Hepatocyte (in vitro differentiated cells): ENCODE data around the gene PIBF1.

Experiments
- EZH2 ChIP-seq: fragments of 200-600 bp; sonication (generic); IDR thresholded peaks from 2 replicates; pipeline ENCODE4 v1.6.1; 2016; ENCODE audit warnings: antibody characterized with exemption, mild to moderate bottlenecking, borderline replicate concordance
- TF ChIP-seq, protein P1 (sequence below): fragments of 200-600 bp; sonication (generic); IDR thresholded peaks from 2 replicates; pipeline ENCODE4 v1.5.1; 2016; ENCODE audit warnings: antibody characterized with exemption, mild to moderate bottlenecking; ENCODE audit not compliant: poor library complexity

DNA sequence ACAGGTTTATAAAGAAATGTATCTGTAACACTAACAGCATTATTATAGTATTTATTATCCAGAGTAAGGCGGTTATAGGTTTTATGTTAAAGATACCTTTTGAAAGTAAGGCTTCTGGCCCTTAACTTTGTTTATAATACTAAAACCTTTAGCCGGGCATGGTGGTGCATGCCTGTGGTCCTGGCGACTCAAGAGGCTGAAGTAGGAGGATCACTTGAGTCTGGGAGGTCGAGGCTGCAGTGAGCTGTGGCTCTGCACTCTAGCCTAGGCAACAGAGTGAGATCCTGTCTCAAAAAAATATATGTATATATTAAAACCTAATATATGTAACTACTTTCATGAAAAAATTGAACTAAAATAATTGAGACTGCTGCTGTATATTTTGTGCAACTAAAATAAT, 178.2 kb downstream of the PIBF1 start:
- TF ChIP-seq, protein P1, sequence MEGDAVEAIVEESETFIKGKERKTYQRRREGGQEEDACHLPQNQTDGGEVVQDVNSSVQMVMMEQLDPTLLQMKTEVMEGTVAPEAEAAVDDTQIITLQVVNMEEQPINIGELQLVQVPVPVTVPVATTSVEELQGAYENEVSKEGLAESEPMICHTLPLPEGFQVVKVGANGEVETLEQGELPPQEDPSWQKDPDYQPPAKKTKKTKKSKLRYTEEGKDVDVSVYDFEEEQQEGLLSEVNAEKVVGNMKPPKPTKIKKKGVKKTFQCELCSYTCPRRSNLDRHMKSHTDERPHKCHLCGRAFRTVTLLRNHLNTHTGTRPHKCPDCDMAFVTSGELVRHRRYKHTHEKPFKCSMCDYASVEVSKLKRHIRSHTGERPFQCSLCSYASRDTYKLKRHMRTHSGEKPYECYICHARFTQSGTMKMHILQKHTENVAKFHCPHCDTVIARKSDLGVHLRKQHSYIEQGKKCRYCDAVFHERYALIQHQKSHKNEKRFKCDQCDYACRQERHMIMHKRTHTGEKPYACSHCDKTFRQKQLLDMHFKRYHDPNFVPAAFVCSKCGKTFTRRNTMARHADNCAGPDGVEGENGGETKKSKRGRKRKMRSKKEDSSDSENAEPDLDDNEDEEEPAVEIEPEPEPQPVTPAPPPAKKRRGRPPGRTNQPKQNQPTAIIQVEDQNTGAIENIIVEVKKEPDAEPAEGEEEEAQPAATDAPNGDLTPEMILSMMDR, result no peak
- TF ChIP-seq EZH2, result no peak
